Endothelial cell of umbilical vein (primary cell): ENCODE results near the gene MIEF1. TPM values are rescaled to one million over a fixed set of nuclear protein-coding genes. Genes with fewer than 3 reads are reported as not detected.

Source experiments
- BruUV-seq: library from RNA; stranded (reverse); fragments of 400-500 nt; replicated peaks from 2 replicates; lab custom pipeline; 2021; lab: Mats Ljungman, UMichigan
- CTCF ChIA-PET: fragments of 300-600, 350-600 bp; sonication (Branson Sonifier 250); formaldehyde crosslinking; loops from one replicate; lab custom pipeline; 2021; ENCODE audit warnings: antibody characterized with exemption, inconsistent platforms; lab: Charles Lee
- POLR2A ChIA-PET: fragments of 300-600, 350-600 bp; sonication (Branson Sonifier 250); formaldehyde crosslinking; loops from one replicate; lab custom pipeline; 2021; ENCODE audit warnings: antibody characterized with exemption, inconsistent platforms; lab: Charles Lee
- DNase-seq: peaks from one replicate; pipeline ENCODE4 v3.0.0-alpha.2; 2011; ENCODE audit warnings: low read depth, low spot score
- FAIRE-seq: peaks from 2 replicates; lab custom pipeline; 2011; peaks lifted over from hg19 to GRCh38; lab: Jason Lieb, UNC
- H2AFZ ChIP-seq: 2 replicates; pipeline ENCODE4 v1.6.0; 2012; ENCODE audit warnings: low read depth, low read length, control low read depth, inconsistent platforms
- H3K27ac ChIP-seq: 2 replicates; pipeline ENCODE4 v1.5.1; 2011; ENCODE audit warnings: low read depth, mild to moderate bottlenecking, control low read depth, low read length, moderate library complexity; ENCODE audit not compliant: insufficient read depth
- H3K27me3 ChIP-seq, 2 experiments: 2 replicates each; pipeline versions ENCODE4 v1.6.0 to v1.6.1; 2011; ENCODE audit warnings: low read length in 2 of 2, mixed read lengths in 1 of 2; ENCODE audit not compliant: control insufficient read depth in 2 of 2, insufficient read depth in 2 of 2
- H3K36me3 ChIP-seq, 2 experiments: 2 replicates in 1 of 2; 3 replicates in 1 of 2; pipeline ENCODE4 v1.5.1; 2011; ENCODE audit warnings: low read length in 2 of 2, mild to moderate bottlenecking in 1 of 2, moderate library complexity in 1 of 2; ENCODE audit not compliant: control insufficient read depth in 2 of 2, insufficient read depth in 2 of 2; ENCODE audit errors: extremely low read depth in 1 of 2
- H3K4me1 ChIP-seq: 3 replicates; pipeline ENCODE4 v1.5.1; 2011; ENCODE audit warnings: mild to moderate bottlenecking, low read length; ENCODE audit not compliant: control insufficient read depth, insufficient read depth; ENCODE audit errors: extremely low read depth
- H3K4me2 ChIP-seq: 2 replicates; pipeline ENCODE4 v1.6.1; 2011; ENCODE audit warnings: low read length, control low read depth, mixed read lengths; ENCODE audit not compliant: insufficient read depth
- H3K4me3 ChIP-seq, 3 experiments: fragments of 200-600 bp in 1 of 3; sonication (generic), shearing (Covaris generic) in 1 of 3; replicated peaks in 1 of 3; 2 replicates each; pipeline ENCODE4 v1.5.1; 2011 to 2016; ENCODE audit warnings: control low read depth in 3 of 3, low read length in 3 of 3, mild to moderate bottlenecking in 2 of 3, inconsistent platforms in 1 of 3, low read depth in 1 of 3, moderate library complexity in 1 of 3; ENCODE audit not compliant: insufficient read depth in 1 of 3
- H3K79me2 ChIP-seq: 2 replicates; pipeline ENCODE4 v1.6.0; 2012; ENCODE audit warnings: low read length, inconsistent platforms; ENCODE audit not compliant: control insufficient read depth, insufficient read depth
- H3K9ac ChIP-seq: replicated peaks from 2 replicates; pipeline ENCODE3; 2011; ENCODE audit warnings: low read length, control low read depth; ENCODE audit not compliant: insufficient read depth; ENCODE audit errors: extremely low read depth
- H3K9me1 ChIP-seq: replicated peaks from 3 replicates; pipeline ENCODE4 v1.6.0; 2011; ENCODE audit warnings: mild to moderate bottlenecking, low read length; ENCODE audit not compliant: control insufficient read depth, insufficient read depth; ENCODE audit errors: extremely low read depth
- H3K9me3 ChIP-seq: replicated peaks from 2 replicates; pipeline ENCODE4 v1.5.1; 2012; ENCODE audit warnings: low read length, inconsistent platforms; ENCODE audit not compliant: control insufficient read depth, insufficient read depth
- H4K20me1 ChIP-seq: replicated peaks from 2 replicates; pipeline ENCODE3; 2011; ENCODE audit warnings: mild to moderate bottlenecking, low read length; ENCODE audit not compliant: control insufficient read depth, insufficient read depth; ENCODE audit errors: extremely low read depth
- CTCF ChIP-seq, 2 donors: IDR thresholded peaks; 1 replicate in 1 of 2; 2 replicates in 1 of 2; pipeline ENCODE4 v1.5.1; 2011; ENCODE audit warnings: low read length in 2 of 2, mild to moderate bottlenecking in 2 of 2, moderate library complexity in 2 of 2, control low read depth in 1 of 2, inconsistent platforms in 1 of 2, low read depth in 1 of 2; ENCODE audit not compliant: insufficient read depth in 1 of 2; ENCODE audit errors: extremely low read depth in 1 of 2
- EZH2 ChIP-seq: IDR thresholded peaks from 2 replicates; pipeline ENCODE4 v1.6.1; 2012; ENCODE audit warnings: borderline replicate concordance, low read depth, mild to moderate bottlenecking, moderate library complexity, low read length, inconsistent platforms; ENCODE audit not compliant: severe bottlenecking
- FOS ChIP-seq: IDR thresholded peaks from 2 replicates; pipeline ENCODE4 v1.6.1; 2011; ENCODE audit warnings: mild to moderate bottlenecking, low read length, moderate library complexity, borderline replicate concordance; ENCODE audit not compliant: insufficient read depth
- GATA2 ChIP-seq: IDR thresholded peaks from 2 replicates; pipeline ENCODE4 v1.7.0; 2011; ENCODE audit warnings: low read depth, mild to moderate bottlenecking, moderate library complexity, mixed read lengths, low read length; ENCODE audit not compliant: insufficient read length, insufficient read depth
- JUN ChIP-seq: IDR thresholded peaks from 2 replicates; pipeline ENCODE4 v1.6.1; 2011; ENCODE audit warnings: borderline replicate concordance, low read depth; ENCODE audit not compliant: insufficient read length, insufficient read depth
- MYC ChIP-seq: IDR thresholded peaks from one replicate; pipeline ENCODE4 v1.6.1; 2011; ENCODE audit warnings: mild to moderate bottlenecking, low read depth, low read length
- POLR2A ChIP-seq: IDR thresholded peaks from 2 replicates; pipeline ENCODE4 v1.6.1; 2012; ENCODE audit warnings: low read depth, mild to moderate bottlenecking, control low read depth, low read length
- POLR2AphosphoS5 ChIP-seq: IDR thresholded peaks from 2 replicates; pipeline ENCODE4 v1.6.1; 2012; ENCODE audit warnings: low read depth, mild to moderate bottlenecking, control low read depth, low read length, moderate library complexity; ENCODE audit not compliant: insufficient read depth
- dilution Hi-C: fragments of 300-500 bp; cut with MboI; formaldehyde crosslinking; loops from one replicate; pipeline ENCODE4 v1.15.0; 2019; ENCODE audit warnings: low sequenced_read_pairs; ENCODE audit not compliant: extremely low pct_ligation_motif_present
- intact Hi-C: fragments of 100-400 bp; cut with micrococcal nuclease; formaldehyde crosslinking; loops from one replicate; pipeline ENCODE4 v1.10.0; 2022
- polyA plus RNA-seq, 4 experiments: library from polyadenylated mRNA; depleted of rRNA in 3 of 4; stranded (reverse) in 3 of 4; unstranded in 1 of 4; fragments of >200 nt; gene quantifications; 2 replicates each; pipeline versions ENCODE4 v1.2.1 to v1.2.3, GENCODE V29; 2011 to 2012; ENCODE audit warnings: missing spikeins in 1 of 4
- total RNA-seq: library from RNA; stranded (reverse); gene quantifications from 2 replicates; pipeline ENCODE4 v1.2.3, GENCODE V29; 2021
- TF ChIP-seq, protein P1 (sequence below): IDR thresholded peaks from 2 replicates; pipeline ENCODE4 v1.6.1; 2011; ENCODE audit not compliant: insufficient read depth, insufficient read length

MIEF1 gene
- total and polyA plus RNA-seq, 2 donors (not counting 3 experiments of a cell fraction or from before 2014, with no cell fraction given), result 14.2 to 31.1 TPM

DNA sequence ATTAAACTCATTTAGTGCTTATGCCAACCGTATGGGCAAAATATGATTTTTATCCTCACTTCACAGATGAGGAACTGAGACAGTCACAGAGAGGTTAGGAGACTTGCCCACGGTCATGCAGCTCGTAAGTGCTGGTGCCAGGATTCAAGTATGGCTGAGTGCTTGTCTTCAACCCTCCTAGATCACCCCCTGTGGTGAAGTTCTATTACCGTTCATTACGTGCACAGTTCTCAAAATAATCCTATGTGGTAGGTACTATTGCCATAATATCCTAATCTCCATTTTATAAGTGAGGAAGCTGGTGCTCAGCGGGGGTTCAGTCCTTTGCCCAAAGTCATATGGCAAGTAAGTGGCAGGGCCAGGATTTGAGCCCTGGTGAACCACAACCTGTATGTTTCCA is 1.5 kb downstream of the MIEF1 start:
- no peak for DNase-seq
- ChIA-PET POLR2A (no interaction called here), CTCF (interaction anchor here (1.0 to 4.4 kb wide), 4 partner anchors 11 to 163 kb away, joined by 3 to 38 read pairs (median 10); no protein-coding TSS in a partner anchor)
- Histone ChIP-seq H3K4me3 (peak overlapping the region in 1 of 3 experiments; percentile 76), H3K27me3 (peaks cover 0 to 3% of the 10 kb centered on the region in 2 experiments), H3K9ac (no peak overlapping the region), H3K36me3 (peaks cover 9 to 18% of the 10 kb centered on the region in 2 experiments), H3K27ac (no peak overlapping the region), H3K9me3 (no peaks in the 10 kb centered on the region), H3K9me1 (no peaks in the 10 kb centered on the region), H2AFZ (no peak overlapping the region), H3K4me2 (peak overlapping the region; percentile 82), H3K79me2 (peaks cover 42% of the 10 kb centered on the region), H3K4me1 (peaks cover 12% of the 10 kb centered on the region), H4K20me1 (no peaks in the 10 kb centered on the region)
- no peak for TF ChIP-seq POLR2AphosphoS5
- TF ChIP-seq GATA2, result no peak
- TF ChIP-seq EZH2, result no peak
- TF ChIP-seq POLR2A, result no peak
- no peak for TF ChIP-seq MYC
- TF ChIP-seq JUN, result no peak
- TF ChIP-seq FOS, result no peak
- TF ChIP-seq, protein P1, sequence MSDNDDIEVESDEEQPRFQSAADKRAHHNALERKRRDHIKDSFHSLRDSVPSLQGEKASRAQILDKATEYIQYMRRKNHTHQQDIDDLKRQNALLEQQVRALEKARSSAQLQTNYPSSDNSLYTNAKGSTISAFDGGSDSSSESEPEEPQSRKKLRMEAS, result no peak
- no peak for TF ChIP-seq CTCF (IDR thresholded peaks at IDR 0.05; ENCODE audit: extremely low read depth in 1 of 2, insufficient read depth in 1 of 2, low read depth in 1 of 2, low read length in 2 of 2)
- dilution Hi-C loops, result no loop called here
- intact Hi-C loops, result loop anchor here (5.0 kb wide), 1 partner anchor 66 kb away; no protein-coding TSS in a partner anchor
- BruUV-seq, result no TSS peak
- FAIRE-seq, result no peak
